Fibroblast of villous mesenchyme (primary cell): ENCODE measurements around the gene IL4R. TPM values are rescaled to one million over a fixed set of nuclear protein-coding genes. Genes with fewer than 3 reads are reported as not detected.

Experiments
- DNase-seq: peaks from one replicate; pipeline ENCODE4 v3.0.0-alpha.2; 2010; ENCODE audit warnings: low read depth
- H3K4me3 ChIP-seq: 2 replicates; pipeline ENCODE4 v1.5.1; 2011; ENCODE audit warnings: low read depth, mild to moderate bottlenecking, low read length
- total RNA-seq: library from RNA; depleted of rRNA; stranded (reverse); fragments of >200 nt; gene quantifications from 2 replicates; pipeline ENCODE4 v1.2.3, GENCODE V29; 2012
- TF ChIP-seq, protein P1 (sequence below): IDR thresholded peaks from 2 replicates; pipeline ENCODE4 v1.5.1; 2012; ENCODE audit warnings: low read depth, mild to moderate bottlenecking, low read length; ENCODE audit not compliant: insufficient read depth

Gene IL4R
- total RNA-seq, 1 donor: 25.0 TPM

DNA sequence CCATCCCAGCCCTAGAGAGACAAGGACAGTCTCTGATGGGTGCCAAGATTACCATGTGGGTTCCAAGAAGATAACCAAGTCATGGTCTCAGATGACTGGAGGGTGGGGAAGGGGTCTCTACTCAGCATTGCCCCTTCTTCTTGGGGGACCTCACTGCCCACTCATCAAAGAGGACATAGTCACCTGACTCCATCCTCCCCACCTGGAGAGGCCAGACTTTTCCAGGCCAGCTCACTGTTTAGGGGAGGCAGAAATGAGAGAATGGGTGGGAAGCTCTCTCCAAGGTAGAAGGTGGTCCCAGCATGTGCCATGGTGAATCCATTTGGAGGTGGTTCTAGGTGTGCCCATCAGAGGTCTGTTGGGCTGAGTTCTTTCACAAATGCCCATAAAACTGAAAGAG, 67.5 kb downstream of the IL4R start:
- no peak for DNase-seq
- TF ChIP-seq, protein P1, sequence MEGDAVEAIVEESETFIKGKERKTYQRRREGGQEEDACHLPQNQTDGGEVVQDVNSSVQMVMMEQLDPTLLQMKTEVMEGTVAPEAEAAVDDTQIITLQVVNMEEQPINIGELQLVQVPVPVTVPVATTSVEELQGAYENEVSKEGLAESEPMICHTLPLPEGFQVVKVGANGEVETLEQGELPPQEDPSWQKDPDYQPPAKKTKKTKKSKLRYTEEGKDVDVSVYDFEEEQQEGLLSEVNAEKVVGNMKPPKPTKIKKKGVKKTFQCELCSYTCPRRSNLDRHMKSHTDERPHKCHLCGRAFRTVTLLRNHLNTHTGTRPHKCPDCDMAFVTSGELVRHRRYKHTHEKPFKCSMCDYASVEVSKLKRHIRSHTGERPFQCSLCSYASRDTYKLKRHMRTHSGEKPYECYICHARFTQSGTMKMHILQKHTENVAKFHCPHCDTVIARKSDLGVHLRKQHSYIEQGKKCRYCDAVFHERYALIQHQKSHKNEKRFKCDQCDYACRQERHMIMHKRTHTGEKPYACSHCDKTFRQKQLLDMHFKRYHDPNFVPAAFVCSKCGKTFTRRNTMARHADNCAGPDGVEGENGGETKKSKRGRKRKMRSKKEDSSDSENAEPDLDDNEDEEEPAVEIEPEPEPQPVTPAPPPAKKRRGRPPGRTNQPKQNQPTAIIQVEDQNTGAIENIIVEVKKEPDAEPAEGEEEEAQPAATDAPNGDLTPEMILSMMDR: no peak

DNA sequence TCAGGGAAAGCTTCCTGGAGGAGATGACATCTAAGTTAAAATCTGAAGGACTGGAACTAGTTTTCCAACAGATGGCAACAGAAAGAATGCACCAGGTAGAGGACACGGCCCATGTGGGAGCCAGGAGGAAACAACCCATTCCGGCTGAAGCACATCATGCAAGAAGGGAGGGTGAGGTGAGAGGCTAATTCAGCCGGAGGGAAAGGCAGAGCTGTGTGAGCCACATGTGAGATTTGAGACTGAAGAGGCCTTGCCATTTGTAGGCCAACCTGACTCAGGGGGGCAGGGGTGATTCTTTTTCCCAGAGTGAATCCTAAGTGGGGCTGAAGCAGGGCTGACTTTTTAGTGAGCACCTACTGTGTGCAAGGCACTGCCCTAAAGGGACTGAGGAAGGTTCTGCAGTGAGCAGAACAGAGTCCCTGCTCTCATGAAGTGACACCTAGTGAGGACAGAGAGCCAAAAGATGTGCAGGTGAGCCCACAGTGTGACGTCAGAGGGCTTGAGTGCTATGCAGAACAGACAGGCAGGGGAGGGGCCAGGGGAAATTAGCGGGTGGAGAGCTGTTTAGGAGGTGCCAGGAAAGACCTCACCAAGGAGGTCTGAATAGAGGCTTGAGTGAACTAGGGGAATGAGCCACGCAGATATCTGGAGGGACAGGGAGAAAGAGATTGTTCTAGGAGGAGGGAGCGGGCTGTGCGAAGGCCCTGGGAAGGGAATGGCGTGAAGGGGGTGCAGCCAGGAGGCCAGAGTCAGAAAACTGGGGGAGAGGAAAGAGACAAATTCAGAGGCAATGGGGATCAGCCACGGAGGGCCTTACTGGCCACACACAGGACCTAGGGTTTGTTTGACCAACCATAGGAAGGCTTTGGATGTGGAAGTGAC, 68.4 kb downstream of the IL4R start:
- no peak overlapping the region for H3K4me3 ChIP-seq
- TF ChIP-seq, protein P1: no peak
- DNase-seq: no peak

More for the DNA sequence above, 67.5 kb downstream of the IL4R start:
- H3K4me3 ChIP-seq: no peak overlapping the region

DNA sequence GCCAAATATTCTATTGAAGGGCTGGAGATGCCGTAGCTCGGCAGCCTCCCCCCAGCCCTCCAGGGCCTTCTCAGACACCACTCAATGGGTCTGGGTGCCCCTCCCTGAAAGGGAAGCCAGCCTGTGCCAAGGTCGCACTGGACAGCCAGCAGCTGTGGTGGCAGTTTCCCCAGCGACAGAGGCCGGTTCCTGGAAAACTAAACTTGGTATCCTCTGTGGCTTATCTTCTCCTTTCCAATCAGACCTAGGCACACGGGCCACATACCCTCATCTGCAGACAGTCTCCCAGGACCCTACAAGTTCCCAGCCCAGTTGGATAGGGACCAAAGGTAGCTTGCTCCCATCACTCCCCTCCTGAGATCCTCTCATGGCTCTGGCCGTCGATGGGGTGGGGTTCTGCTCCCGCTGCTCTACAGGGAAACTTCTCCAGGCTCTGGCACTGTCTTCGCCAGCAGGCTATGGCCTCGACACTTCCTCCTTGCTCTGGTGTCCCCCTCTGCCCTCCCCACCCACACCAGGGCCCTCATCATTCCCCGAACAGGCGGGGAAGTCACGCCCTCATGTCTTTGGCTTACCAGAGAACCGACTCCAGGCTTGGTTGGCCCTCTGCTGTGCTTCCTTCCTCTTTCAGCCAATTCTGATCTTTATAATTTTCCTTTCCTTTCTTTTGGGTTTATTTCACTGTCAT, 69.9 kb downstream of the IL4R start:
- no peak for DNase-seq
- no peak overlapping the region for H3K4me3 ChIP-seq
- TF ChIP-seq, protein P1: no peak

DNA sequence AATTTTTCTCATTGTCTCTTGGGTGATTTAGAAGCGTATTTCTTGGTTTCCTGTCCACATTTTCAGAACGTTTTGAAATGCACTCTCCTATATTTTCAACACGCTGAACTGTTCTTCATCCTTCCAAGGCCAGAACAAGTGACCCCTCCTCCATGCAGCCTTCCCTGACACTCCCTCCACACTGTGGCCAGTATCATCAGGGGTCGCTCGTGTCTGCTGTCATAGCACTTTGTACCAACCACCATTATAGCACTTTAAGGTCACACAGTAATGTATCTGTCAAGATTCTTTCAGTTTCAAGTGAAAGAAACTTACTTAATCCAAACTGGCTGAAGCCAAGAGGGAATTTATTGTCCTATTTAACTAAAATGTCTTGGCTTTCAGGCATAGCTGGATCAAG, 70.7 kb downstream of the IL4R start:
- H3K4me3 ChIP-seq: no peak overlapping the region
- TF ChIP-seq, protein P1: no peak
- DNase-seq: no peak

DNA sequence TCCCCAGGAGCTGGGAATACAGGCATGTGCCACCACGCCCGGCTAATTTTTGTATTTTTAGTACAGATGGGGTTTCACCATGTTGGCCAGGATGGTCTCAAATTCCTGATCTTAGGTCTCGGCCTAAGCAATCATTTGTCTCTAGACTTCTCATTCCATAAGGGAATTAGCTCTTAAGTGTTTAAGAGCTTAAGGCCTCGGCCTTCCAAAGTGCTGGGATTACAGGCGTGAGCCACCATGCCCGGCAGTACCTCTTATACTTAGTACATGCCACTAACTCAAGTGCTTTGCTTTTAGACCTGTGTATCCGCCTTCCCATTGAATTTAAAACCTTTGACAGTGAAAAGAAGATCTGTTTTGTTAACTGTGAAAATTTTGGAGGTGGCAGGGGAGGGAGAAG, 71.6 kb downstream of the IL4R start:
- no peak overlapping the region for H3K4me3 ChIP-seq
- TF ChIP-seq, protein P1: no peak
- no peak for DNase-seq

DNA sequence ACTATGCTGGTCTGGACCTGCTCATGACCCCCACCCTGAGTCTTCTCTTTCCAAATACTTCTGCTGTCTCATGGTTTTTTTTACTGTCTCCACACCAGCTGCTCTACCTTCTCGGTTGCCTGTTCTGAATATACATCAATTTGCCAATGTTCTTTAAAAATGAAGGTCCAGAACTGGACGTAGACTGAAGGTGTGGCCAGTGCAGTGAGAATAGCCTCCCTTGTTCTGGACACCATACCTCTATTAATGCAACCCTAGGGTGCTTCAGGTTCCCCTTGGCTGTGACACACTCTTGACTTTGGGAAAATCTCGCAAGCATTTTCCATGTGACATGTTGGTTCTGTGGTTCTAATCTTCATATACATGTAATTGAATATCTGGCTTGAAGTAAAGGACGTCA, 72.9 kb downstream of the IL4R start:
- no peak for DNase-seq
- TF ChIP-seq, protein P1: no peak
- no peak overlapping the region for H3K4me3 ChIP-seq
